ENCODE data around the gene FNDC8.
"Not testable (repeated sequence)": the region's sequence is repeated elsewhere in the genome, so short reads cannot be mapped to it uniquely, and the experiment has no call there.

Gene FNDC8

GRCh38 chr17:35144840-35145239 is 23.4 kb downstream of the FNDC8 start:
- no peak for DNase-seq

- no peak for DNase-seq
These were observed 24.9 kb downstream of the FNDC8 start for GRCh38 chr17:35146214-35146833.

- DNase-seq: no peak
These were observed 26.0 kb downstream of the FNDC8 start, which contains the start of gene UNC45B for GRCh38 chr17:35147375-35147905. UNC45B (plus strand) TSS chr17:35147817; CDS start chr17:35148264, 447 bp downstream.

GRCh38 chr17:35148144-35148543 is 26.7 kb downstream of the FNDC8 start:
- DNase-seq: no peak

- DNase-seq: no peak
These were observed 28.5 kb downstream of the FNDC8 start for GRCh38 chr17:35149941-35150340.

GRCh38 chr17:35151080-35151479 is 29.7 kb downstream of the FNDC8 start:
- DNase-seq: not testable (repeated sequence)

- DNase-seq: no peak
These were observed 31.2 kb downstream of the FNDC8 start for GRCh38 chr17:35152421-35153140.

- DNase-seq: no peak
These were observed 33.1 kb downstream of the FNDC8 start for GRCh38 chr17:35154196-35155165.

- DNase-seq: no peak
These were observed 33.8 kb downstream of the FNDC8 start for GRCh38 chr17:35155246-35155645.

GRCh38 chr17:35159940-35160339 is 38.5 kb downstream of the FNDC8 start:
- DNase-seq: no peak

GRCh38 chr17:35160354-35161201 is 39.2 kb downstream of the FNDC8 start:
- DNase-seq: no peak

- DNase-seq: no peak
These were observed 39.9 kb downstream of the FNDC8 start for GRCh38 chr17:35161281-35161761.

- no peak for DNase-seq
These were observed 41.3 kb downstream of the FNDC8 start for GRCh38 chr17:35162755-35163154.

- DNase-seq: no peak
These were observed 42.5 kb downstream of the FNDC8 start for GRCh38 chr17:35163886-35164285.

- no peak for DNase-seq
These were observed 43.3 kb downstream of the FNDC8 start for GRCh38 chr17:35164716-35165115.

GRCh38 chr17:35166526-35166925 is 45.1 kb downstream of the FNDC8 start:
- DNase-seq: no peak

GRCh38 chr17:35167046-35167445 is 45.6 kb downstream of the FNDC8 start:
- no peak for DNase-seq

- no peak for DNase-seq
These were observed 46.3 kb downstream of the FNDC8 start for GRCh38 chr17:35167666-35168065.

- DNase-seq: no peak
These were observed 48.5 kb downstream of the FNDC8 start for GRCh38 chr17:35169835-35170363.

- DNase-seq: peak in 1 of 2 donors; percentile 54
These were observed 49.8 kb downstream of the FNDC8 start for GRCh38 chr17:35170968-35171771.

All from inflammatory macrophage (primary cell).